Activated T-cell treated with anti-CD3 and anti-CD28 coated beads for 48 hours (primary cell): ENCODE results near the gene GGT1.
A peak's percentile ranks its signal among the peaks of the same experiment; 100 is the strongest.
"Not testable (repeated sequence)": the region's sequence is repeated elsewhere in the genome, so short reads cannot be mapped to it uniquely, and the experiment has no call there.

ENCODE experiments used
- DNase-seq: peaks from one replicate; pipeline ENCODE4 v3.0.0-alpha.2; 2020; ENCODE audit warnings: low read depth

Gene GGT1

DNA sequence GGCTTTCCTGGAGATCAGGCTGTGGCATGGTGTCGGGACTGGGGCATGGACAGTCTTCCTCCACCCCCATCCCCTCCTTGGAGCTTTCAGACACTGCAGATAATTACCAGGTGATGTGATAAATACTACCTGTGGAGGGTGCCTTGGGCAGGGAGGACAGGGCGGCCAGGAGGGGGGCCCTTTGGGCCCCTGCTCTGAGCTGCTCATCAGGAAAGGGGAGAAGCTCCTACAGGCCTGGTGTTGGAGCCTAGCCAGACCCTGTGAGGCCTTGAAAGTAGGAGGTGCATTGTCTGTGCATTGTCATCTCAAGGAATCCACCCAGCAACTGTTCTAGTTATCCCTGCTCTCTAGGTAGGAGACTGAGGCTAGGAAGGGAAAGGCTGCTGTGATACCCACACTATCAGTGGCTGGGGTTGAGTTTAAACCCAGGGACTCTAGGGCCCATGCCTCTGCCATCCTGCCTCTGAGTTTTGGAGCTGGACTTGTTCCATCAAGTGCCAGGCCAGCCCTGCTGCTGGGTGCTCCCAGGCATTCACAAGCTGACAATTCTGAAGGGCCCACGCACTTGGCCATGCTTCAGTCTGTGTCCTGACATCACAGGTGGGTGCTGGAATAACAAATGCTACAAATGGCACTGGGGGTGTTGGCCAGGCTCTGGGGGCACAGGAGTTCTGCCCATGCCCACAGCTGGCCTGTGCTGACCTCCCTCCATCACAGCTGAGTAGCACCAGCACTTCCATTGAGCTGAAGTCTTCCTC is 2.9 kb upstream of the GGT1 start:
- not testable (repeated sequence) for DNase-seq

DNA sequence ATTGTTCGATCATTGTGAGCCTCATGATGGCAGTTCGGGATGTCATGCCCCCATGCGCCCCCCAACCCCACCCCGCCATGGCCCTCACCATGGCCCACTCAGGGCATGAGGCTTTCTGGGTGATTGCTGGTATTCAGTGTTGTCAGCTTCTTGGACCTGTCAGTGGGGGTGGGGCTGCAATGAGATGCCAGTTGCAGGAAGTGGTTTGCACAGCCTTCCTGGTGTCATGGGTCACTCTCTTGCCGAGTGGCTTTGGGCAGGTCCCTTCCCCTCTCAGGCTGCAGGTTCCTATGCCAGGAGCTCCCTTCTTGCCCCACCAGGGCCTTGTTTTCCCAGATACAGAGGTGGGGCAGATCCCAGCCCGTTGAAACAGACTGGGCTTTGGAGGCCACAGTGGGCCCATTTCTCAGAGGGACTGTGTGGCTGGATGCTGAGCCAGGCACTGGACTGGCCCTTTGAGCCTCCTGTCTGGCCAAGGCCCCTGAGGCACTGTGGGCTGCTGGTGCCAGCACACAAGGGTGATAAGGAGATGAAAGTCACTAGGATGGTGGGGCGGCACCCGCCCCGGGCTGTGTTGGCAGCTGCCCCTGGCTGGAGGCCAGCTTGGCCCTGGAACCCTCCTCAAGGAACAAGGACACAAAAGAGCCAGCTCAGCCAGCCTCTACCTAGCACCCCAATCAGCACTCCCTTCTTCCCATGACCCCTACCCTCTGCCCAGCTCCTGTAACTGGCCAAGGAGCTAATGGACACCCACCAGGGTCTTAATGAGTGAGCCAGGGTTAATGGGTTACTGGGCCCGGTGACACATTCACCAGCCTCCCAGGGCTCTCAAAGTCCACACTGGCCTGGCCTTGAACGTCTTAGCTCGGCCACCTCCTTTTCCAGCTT is 1.5 kb upstream of the GGT1 start:
- no peak for DNase-seq

DNA sequence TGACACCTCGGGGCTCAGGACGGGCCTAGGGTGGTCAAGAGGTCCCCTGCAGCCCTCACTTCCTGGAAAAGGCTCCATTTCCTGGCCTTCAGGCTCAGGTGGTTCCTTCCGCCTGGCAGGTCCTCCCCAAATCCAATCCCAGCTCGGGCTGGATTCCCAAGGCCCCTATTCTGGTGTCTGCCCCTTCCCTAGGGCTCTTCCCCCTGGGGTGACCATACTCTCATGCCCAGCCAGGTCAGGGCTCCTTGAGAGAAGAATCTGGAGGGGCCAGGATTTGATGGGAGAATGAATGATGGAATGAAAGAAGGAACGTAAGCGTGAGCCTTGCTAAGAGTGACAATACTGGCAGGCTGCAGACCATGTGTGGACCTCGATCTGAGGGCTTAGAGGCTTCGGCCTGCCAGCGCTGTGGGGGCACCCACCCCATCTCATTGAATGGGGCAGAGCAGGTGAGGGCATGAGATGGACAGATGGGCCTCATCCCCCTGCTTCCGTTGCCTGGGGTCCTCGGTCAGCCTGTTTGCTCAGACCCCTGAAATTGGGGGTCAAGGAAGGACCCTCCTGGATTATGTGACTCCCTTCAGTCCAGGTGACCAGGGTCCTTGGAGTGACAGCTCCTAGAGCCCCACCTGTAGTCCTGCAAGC is 766 bp upstream of the GGT1 start:
- not testable (repeated sequence) for DNase-seq

DNA sequence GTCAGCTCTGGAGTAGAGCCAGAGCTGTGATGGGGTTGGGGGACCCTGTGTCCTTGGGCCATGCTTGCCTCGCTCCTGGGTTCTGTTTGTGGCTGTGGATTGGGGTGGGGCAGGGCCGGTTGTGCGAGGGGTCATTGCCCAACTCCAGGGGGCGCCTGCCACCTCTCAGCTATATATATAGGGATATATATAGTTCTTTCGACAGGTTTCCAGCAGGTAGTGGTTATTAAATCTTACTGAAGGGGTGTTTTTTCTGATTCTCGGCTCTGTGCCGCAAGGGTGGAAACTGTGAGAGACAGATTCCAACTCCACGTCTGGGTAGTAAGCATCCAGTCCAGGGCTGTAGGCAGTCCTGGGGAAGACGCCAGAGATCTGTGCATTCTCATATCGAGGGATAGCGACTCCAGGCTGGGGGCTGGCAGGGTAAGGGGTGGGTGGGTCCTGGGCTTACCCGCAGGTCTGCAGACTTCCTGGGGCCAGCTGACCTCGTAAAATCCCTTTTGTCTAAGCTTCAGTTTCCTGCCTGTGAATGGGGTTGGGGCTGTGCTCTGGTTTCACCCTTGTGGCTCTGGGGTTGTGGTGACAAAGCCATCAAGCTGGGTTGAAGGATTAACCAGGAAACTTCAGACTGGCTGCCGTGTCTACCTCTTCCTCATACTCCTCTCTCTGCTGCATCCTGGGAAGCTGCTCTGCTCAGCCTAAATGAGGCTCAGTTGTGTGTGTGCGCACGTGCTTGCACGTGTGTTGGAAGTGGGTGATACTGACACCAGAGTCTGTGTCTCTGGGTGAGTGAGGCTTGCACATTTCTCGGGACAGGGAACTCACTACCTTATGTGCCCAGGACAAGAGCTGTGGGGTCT is 1.0 kb downstream of the GGT1 start:
- DNase-seq: peak; percentile 12

DNA sequence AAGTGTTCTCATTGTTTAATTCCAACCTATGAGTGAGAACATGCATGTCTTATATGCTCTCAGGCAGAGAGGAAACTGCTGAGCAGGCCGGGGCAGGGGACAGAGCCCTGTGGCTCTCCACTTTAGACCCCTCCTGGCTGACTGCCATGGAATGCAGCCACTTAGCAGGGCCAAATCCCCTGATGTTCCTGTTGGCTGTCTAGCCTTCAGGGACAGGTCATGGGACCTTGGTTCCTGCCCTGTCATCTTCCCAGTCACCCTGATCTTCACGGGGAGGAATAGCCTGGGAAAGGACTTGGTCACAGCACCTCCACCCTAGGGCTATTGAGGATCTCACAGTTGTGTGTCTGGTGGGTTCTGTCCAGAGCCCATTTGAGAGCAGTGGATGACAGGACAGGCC is 3.3 kb downstream of the GGT1 start:
- DNase-seq: not testable (repeated sequence)

DNA sequence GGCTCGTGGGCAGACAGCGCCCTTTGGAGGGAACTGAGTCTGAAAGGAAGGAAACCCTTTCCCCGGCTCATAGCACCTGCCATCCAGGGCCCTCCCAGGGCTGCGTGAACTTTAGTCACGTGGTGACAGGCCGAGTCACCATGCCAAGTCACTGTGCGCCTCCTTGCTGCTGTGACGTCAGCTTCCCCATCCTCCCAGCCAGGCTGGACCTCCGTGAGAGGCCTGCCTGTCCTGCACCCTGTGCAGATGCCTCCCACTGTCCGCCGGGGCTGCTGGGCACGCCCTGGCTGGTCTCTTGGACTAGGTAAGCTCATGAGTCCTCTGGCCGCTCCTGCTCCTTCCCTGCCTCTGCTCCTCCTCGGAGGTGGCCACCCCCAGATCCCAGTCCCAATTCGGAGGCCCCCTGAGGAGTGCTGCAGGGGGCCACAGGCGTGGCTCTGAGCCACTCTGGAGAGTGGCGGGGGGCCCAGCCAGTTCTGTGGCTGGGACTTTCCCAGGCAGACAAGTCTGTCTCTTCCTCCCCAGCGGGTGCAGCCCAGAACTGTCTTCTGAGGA is 4.5 kb downstream of the GGT1 start:
- peak; percentile 59 for DNase-seq

DNA sequence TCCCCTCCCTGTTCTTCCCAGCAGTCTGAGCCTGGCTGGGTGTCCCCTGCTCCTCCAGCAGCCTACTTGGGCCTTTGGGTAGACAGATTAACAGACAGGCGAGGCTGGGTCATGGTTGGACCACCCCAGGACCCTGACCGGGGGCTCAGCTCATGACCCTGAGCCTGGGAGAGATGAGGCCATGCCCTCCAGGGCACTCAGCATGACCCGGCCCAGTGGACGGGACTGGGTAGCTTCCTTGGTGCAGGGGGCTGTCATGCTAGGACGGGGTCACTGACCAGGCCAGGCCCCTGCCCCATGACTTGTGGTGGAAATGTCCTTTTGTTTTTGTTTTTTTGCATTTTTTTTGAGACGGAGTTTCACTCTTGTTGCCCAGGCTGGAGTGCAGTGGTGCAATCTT is 5.3 kb downstream of the GGT1 start:
- not testable (repeated sequence) for DNase-seq

DNA sequence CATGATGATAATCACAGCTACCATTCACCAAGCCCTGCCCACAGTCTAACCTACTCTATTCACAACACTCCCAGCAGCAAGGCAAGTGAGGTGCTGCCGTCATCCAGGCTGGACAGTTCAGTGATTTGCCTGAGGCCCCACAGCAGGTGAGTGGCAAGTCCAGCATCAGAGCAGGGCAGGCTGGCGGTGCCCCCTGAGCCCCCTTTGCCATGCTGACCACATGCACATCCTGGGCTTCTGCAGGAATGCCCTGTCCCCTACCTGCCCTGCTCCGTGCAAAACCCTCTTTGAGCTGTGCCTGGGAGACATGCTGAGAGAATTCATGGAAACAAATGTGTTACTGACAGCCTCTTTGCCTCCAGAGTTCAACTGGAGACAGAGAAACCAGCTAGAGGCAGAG is 6.9 kb downstream of the GGT1 start:
- not testable (repeated sequence) for DNase-seq

DNA sequence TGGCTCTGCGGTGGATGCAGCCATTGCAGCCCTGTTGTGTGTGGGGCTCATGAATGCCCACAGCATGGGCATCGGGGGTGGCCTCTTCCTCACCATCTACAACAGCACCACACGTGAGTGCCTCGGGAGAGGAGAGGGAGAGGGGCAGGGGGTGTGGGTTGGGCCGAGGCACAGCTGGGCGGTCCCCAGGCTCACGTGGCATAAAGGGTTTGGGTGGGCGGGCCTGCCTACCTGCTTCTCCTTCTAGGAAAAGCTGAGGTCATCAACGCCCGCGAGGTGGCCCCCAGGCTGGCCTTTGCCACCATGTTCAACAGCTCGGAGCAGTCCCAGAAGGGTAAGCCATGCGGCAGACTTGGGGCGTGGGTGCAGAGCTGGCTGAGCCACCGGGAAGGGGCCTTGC is 11.8 kb downstream of the GGT1 start:
- DNase-seq: not testable (repeated sequence)

DNA sequence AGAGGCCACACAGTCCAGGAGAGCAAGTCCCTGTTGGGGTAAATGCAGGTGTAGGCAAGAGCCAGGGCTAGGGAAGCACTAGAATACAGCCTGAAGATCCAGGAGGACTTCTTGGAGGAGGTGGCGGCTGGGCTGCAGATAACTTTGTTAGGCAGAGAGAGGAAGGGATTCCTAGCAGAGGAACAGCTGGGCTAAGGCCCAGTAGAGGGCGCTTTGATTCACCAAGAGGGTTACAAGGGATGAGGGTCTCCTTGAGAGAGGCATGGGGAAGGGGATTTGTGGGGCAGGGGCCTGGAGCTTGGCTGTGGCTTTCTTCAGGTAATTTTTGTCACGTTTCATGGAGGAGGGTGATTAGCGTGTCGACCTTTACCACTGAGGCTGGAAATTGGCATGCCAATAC is 18.3 kb downstream of the GGT1 start:
- DNase-seq: not testable (repeated sequence)

DNA sequence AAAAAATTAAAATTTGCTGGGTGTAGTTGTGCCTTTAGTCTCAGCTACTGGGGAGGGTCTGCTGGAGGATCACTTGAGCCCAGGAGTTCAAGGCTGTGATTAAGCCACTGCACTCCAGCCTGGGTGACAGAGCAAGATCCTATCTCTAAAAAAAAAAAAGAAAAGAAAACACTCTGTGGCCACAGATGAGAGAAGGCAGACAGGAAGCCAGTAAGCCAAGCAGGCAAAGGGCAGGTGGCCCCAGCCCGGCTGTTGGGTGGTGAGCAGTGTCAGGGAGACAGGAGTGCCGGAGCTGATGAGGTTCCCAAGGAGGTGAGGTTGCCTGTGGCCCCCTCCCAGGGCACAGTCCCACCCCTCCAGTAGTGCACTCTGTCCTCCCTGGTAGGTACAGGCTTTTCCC is 19.6 kb downstream of the GGT1 start:
- not testable (repeated sequence) for DNase-seq

DNA sequence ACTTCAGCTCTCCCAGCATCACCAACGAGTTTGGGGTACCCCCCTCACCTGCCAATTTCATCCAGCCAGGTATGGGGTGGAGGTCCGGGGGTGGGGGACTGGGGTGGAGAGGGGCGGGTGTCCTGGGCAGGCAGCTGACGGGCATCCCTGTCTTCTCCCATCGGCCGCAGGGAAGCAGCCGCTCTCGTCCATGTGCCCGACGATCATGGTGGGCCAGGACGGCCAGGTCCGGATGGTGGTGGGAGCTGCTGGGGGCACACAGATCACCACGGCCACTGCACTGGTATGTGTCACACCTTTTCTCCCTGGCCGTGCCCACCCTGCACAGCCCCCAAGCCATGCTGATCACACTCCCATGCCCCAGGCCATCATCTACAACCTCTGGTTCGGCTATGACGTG is 24.9 kb downstream of the GGT1 start:
- not testable (repeated sequence) for DNase-seq

DNA sequence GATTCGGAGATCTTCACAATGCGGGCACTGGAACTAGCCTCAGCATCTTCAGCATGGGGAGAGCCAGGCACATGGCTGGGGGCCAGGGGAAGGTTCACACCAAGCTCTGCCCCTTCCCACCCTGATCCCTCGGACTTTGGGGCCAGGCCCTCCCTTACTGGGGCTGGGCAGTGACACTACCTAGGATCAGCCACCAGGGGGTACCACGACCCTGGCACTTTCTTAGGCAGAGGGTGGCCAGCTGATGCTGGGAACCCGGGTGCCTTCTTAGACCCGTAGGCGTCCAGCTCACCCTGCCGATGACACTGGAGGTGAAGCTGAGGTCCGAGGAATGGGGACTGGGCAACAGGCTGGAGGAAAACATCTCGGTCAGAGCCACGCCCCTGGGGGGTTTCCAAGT is 26.1 kb downstream of the GGT1 start:
- not testable (repeated sequence) for DNase-seq

DNA sequence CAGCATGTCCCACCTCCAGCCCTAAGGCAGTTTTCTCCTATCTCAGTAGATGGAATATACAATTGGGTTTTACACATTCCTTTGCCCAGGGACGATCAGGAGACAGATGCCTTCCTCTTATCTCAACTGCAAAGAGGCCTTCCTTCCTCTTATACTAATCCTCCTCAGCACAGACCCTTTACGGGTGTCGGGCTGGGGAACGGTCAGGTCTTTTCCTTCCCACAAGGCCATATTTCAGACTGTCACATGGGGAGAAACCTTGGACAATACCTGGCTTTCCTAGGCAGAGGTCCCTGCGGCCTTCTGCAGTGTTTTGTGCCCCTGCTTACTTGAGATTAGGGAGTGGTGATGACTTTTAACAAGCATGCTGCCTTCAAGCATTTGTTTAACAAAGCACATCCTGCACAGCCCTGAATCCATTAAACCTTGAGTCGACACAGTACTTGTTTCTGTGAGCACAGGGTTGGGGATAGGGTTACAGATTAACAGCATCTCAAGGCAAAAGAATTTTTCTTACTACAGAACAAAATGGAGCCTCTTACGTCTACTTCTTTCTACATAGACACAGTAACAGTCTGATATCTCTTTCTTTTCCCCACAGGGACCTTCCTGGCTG is 27.9 kb downstream of the GGT1 start:
- DNase-seq: not testable (repeated sequence)

DNA sequence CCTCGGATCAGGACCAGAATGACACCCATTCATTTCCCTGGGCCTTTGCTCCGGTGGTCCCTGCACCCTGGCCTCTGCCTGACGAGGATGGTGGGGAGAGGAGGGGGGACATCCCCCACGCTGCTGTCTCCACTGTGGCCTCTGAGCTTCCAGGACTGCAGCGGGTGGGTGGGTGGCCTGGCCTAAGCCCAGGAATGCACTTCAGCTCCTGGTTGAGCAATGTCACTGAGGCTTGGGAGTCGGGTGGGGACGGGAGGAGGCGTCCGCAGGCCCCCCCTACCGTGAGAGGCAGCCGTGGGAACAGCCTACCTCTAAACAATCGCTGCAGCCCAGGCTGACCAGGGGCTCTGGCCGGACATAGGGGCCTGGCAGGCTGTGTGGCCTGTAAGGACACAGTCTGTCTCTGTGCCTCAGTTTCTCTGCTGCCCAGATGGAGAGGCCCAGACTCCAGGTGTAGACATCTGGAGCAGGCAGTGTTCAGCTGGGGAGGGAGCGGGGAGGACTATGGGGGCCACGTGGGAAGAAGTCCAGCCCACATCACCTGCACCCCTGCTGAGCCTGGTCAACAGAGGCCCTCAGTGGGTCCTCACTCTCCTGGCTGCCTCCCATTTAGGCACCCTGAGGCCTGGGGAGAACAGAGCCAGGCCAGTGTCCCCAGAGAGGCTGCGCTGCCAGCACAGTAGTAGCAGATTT is 28.6 kb downstream of the GGT1 start:
- not testable (repeated sequence) for DNase-seq

DNA sequence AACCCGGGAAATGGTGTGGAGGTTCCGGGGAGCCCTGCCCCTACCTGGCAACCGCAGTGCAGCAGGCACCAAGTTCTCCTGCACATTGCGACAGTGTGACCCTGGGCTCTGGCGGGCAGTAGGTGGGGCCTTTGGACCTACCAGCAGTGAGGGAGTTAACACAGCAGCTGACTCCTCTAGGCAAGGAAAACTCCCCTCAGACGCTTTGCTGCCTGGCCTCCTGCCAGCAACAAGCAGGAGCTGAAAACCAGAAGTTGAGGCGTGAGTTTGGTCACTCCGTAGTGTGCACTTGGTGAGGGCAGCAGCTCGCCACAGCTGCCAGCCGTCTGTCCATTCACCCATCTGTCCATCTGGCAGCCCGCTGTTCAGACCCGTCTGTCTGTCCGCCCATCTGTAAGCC is 29.6 kb downstream of the GGT1 start:
- not testable (repeated sequence) for DNase-seq

DNA sequence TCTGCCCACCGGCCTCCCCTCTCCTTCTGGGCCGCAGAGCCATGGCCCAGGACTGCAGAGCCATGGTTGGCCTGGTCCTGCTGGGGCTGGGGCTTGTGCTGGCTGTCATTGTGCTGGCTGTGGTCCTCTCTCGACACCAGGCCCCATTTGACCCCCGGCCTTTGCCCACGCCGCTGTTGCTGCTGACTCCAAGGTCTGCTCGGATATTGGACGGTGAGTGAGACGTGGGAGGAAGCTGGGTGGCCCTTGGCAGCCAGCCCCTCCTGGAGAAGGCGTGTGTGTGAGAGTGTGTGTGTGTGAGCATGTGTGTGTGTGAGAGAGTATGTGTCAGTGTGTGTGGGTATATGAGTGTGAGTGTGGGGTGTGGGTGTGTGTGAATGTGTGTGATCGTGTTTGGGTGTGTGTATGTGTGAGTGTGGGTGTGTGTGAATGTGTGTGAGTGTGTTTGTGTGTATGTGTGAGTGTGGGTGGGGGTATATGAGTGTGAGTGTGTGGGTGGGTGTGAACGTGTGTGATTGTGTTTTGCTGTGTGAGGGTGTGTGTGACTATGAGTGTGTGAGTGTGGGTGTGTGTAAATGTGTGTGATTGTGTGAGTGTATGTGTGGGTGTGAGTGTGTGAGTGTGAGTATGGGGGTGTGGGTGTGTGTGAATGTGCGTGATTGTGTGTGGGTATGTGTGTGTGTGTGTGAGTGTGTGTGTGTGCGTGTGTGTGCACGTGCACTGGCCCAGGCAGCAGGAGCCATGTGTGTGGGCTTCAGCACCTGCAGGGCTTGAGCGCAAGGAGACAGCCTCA is 30.4 kb downstream of the GGT1 start:
- DNase-seq: not testable (repeated sequence)

DNA sequence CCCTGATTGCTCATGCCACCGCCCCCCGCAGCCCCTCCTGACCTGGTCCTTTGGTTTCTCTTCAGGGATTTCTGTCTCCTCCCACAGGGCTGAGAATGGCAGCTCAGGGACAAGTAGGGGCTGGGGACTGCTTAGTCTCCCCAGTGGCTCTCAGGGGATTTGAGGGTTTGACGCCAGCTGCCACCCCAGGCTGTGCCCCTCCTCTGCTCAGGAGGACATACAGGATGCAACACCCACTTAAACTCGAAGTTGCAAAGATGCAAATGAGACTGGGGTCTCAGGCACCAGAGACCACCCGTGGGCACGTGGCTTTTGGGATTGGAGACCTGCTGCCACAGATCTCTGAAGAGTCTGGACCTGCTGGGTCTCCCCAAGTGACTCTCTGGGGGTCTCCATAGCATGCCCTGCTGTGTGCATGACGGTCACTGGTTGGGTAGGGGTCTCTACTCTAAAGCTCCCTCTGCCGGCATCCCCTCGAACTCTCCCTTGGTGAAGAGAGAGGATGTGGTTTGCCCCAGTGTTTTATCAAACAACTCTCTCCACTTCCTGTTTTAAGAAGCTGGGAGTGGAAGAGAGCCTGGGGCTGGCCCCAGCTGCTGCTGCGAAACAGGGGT is 31.9 kb downstream of the GGT1 start:
- not testable (repeated sequence) for DNase-seq

DNA sequence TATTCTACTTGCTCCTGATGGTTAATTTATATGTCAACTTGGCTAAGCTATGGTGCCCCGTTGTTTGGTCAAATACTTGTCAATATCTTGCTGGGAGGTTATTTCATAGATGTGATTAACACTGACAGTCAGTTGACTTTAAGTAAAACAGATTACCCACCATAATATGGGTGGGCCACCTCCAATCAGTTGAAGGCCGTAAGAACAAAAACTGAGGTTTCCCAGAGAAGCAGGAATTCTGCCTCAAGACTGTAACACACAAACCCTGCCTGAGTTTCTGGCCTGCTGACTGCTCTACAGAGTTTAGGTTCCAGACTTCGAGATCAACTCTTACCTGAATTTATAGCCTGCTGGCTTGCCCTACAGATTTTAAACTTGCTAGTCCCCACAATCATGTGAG is 33.5 kb downstream of the GGT1 start:
- not testable (repeated sequence) for DNase-seq
